OCI-LY1 (cell line): ENCODE data around the gene SOST.

Source experiments
- CTCF ChIP-seq: fragments of 200-600 bp; sonication (generic), shearing (Covaris generic); IDR thresholded peaks from 2 replicates; pipeline ENCODE4 v1.5.1; 2017; ENCODE audit warnings: mild to moderate bottlenecking, antibody characterized with exemption, low read length, moderate library complexity, mixed read lengths
- EZH2 ChIP-seq: fragments of 200-600 bp; sonication (generic), shearing (Covaris generic); IDR thresholded peaks from 2 replicates; pipeline ENCODE4 v1.8.0; 2017; ENCODE audit warnings: borderline replicate concordance, mixed run types, mild to moderate bottlenecking, antibody characterized with exemption, low read length, moderate library complexity, mixed read lengths

- TF ChIP-seq EZH2 (no peak), CTCF (no peak)
Measured at GRCh38 chr17:43782913-43783680, 24.5 kb upstream of the SOST start.
